ENCODE data around the gene GCDH.
"Not testable (repeated sequence)": the region's sequence is repeated elsewhere in the genome, so short reads cannot be mapped to it uniquely, and the experiment has no call there.

GCDH gene

DNA sequence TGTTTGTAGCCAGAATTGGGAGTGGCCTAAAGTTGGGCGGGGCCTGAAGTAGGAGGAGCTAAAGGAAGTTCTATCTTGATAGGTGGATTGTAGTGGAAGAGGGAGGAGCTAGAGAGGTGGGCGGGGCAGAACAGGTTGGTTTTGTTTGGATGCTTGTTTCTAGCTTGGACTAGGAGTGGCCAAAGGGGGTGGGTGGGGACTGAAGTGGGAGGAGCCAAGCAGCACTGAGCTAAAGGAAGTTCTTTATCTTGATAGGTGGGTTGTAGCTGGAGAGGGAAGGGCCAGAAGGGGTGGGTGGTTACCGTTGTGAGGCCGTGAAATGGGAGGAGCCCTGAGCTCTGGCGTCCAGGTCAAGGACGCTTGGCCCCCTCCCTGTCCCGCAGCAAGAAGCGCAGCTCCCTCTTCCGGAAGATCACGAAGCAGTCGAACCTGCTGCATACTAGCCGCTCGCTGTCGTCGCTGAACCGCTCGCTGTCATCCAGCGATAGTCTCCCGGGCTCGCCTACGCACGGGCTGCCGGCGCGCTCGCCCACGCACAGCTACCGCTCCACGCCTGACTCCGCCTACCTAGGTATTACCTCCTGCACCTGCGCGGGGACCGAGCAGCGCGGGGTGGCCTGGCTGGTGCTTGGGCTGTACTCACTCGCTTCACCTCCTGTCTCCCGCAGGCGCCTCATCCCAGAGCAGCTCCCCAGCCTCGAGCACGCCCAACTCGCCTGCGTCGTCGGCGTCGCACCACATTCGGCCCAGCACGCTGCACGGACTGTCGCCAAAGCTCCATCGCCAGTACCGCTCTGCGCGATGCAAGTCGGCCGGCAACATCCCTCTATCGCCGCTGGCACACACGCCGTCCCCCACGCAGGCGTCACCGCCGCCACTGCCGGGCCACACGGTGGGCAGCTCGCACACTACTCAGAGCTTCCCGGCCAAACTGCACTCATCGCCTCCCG lies 17.7 kb upstream of the GCDH start:
- no peak for DNase-seq (ENCODE audit: low read depth)

DNA sequence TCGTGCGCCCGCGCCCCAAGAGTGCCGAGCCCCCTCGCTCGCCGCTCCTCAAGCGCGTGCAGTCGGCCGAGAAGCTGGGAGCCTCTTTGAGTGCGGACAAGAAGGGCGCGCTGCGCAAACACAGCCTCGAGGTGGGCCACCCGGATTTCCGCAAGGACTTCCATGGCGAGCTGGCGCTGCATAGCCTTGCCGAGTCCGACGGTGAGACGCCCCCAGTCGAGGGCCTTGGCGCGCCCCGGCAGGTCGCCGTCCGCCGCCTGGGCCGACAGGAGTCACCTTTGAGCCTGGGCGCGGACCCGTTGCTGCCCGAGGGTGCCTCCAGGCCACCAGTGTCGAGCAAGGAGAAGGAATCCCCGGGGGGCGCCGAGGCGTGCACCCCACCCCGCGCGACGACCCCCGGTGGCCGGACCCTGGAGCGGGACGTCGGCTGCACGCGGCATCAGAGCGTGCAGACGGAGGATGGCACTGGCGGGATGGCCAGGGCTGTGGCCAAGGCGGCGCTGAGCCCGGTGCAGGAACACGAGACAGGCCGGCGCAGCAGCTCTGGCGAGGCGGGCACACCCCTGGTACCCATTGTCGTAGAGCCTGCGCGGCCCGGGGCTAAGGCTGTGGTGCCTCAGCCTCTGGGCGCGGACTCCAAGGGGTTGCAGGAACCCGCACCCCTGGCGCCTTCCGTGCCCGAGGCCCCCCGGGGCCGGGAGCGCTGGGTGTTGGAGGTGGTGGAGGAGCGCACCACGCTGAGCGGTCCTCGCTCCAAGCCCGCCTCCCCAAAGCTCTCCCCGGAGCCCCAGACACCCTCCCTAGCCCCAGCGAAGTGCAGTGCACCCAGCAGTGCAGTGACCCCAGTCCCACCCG lies 16.8 kb upstream of the GCDH start:
- DNase-seq (ENCODE audit: low read depth) = no peak

GRCh38 chr19:12875086-12875485 lies 15.9 kb upstream of the GCDH start:
- DNase-seq (ENCODE audit: low read depth) = no peak

- no peak for DNase-seq (ENCODE audit: low read depth)
Observed at GRCh38 chr19:12880551-12881171, 10.3 kb upstream of the GCDH start.

GRCh38 chr19:12881172-12881808 lies 9.7 kb upstream of the GCDH start, which contains the start of gene DNASE2:
Gene DNASE2 (minus strand): TSS chr19:12881449. CDS start chr19:12881375, 74 bp downstream.
- DNase-seq (ENCODE audit: low read depth) = peak; percentile 81

GRCh38 chr19:12882589-12882988 lies 8.4 kb upstream of the GCDH start:
- no peak for DNase-seq (ENCODE audit: low read depth)

- DNase-seq (ENCODE audit: low read depth) = no peak
Observed at GRCh38 chr19:12884202-12884601, 6.8 kb upstream of the GCDH start.

- no peak for DNase-seq (ENCODE audit: low read depth)
Observed at GRCh38 chr19:12884627-12884925, 6.4 kb upstream of the GCDH start.

DNA sequence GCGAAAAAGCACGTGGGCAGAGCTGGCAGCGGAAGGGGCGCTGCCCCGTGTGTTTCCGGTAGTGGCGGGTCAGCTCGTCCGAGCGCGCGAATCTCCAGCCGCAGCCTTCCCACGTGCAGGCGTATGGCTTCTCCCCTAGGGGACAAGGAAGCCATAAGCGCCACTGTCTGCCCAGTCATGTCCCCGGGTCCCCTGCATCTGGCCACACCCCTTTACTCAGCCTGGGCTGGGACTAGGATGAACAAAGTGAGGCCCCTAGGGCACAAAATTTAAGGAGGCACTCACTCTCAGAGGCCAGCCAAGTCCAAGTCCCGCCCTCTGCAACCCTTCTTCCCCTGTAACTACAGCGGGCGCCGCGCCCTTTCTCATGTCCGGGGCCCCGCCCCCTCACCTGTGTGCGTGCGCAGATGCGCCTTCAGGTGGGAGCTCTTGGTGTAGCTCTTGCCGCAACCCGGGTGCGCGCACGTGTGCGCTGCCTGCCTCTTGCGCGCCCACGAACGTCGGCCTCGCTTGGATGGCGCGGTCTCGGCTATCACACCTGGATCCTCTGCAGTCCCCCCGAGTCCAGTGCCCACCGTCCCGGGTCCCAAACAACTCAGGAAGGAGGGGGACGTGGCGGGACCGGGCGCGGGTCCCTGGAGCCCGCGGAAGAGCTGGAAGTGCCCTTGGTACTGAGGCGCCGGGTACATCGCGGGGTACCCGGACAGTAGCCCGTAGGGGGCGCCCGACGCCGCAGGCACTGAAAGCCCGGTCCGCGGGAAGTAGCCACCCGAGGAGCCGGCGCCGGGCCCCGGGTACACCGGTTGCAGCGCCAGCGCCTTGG lies 5.8 kb upstream of the GCDH start:
- DNase-seq (ENCODE audit: low read depth) = no peak

DNA sequence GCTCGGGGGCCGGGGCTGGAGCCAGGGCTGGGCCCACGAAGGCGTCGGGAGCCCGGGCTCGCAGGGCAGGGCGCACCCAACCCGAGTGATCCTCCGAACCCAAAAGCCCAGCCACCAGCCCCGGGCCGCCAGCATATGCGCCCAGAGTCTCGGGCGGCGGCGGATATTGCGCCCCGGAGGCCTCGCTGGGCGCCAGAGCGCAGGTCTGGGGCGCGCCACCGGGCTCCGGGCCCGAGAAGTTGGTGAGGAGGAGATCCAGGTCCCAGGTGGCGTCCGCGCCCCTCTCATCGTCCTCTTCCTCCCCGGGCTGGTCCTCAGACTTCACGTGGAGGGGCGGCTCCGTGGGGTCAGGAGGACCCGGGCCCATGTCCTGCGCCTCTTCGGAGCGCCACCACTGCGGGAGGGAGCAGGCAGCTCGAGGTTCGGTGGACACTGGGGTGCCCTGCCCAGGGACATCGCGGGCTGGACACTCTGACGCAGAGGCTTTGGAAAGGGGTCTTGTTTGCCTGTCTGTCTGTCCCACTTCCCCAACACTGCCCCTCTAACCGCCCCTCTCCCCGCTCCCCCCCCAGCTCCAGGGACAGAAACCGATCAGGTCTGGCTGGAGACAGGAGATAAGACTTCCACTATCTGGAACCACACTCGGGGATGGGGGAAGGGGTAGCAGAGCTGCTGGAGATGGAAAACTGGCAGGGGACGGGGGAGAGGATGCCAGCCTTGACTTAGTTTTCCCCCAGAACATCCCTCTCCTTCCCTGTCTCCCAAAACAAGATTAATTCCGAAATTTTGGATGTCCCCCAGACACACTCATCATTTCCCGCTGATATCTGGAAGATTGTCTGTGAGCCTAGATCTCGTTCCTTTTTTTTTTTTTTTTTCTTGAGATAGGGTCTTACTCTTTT lies 5.0 kb upstream of the GCDH start:
- no peak for DNase-seq (ENCODE audit: low read depth)

DNA sequence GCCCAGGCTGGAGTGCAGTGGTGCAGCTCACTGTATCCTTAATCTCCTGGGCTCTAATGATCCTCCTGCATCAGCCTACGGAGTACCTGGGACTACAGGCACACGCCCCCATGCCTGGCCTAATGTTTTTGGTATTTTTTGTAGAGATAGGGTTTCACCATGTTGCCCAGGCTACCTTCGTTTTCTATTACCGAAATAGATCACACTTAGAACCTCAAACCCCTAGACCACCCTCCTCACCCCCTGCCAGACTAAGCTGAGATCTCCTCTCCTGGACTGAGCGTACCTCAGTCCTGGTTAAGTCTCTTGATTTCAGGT lies 4.3 kb upstream of the GCDH start:
- DNase-seq (ENCODE audit: low read depth) = no peak

DNA sequence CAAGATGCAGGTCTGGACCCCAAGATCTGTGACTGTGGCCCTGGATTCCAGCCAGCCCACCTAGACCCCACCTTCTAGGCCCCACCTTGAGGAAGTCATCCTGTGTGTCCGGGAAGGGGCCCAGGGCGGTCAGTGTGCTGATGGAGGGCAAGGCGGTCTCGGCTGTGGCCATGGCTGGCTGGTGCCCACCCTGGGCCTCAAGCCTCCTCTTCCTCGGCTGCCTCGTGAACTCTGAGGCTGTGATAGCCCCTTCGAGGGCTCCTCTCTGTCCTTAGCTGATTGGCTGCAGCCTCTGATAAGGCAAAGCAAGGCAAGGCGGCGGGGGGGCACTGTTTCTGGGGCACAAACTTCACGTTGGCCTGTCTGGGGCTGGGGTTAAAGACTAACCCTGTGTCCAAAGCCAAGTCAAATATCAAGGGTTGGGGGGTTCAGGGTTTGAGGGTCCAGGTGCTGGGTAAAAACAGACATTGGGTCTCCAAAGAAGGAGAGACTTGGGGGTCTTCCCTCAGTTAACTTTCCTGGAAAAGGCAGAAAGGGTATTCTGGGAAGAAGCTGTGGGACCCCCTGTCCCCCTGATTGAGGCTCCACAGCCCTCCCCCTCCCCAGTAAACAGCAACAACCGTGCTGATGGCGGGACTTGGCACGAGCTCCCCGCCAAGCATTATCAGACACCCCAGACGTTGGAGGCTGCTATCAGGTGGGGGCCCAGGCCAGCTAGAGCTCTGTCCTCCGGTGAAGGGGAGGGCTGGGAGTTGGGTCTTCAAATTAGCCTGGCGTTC lies 3.8 kb upstream of the GCDH start, which contains the start of gene KLF1:
Gene KLF1, minus strand, starts transcription at position 233 of the 779 bp plus-strand sequence. Its CDS starts 61 bp downstream, at position 172.
- no peak for DNase-seq (ENCODE audit: low read depth)

DNA sequence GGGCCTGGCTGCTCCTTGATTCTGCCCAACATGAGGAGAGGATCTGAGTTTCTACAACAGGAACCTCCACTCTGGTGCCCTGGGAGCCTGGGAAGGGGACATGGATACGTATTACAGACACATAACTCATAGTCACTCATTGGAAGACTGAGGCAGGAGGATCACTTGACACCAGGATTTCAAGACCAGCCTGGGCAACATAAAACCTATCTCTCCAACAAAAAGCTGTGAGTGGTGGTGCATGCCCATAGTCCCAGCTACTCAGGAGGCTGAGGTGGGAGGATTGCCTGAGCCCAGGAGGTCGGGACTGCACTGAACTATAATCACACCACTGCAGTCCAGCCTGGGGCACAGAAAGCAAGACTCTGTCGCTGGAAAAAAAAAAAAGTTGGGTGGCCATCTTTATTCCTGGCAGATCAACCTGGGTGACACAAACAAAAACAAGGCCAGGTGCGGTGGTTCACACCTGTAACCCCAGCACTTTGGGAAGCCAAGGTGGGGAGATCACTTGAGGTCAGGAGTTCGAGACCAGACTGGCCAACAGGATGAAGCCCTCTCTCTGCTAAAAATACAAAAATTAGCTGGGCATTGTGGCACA lies 2.9 kb upstream of the GCDH start:
- no peak for DNase-seq (ENCODE audit: low read depth)

DNA sequence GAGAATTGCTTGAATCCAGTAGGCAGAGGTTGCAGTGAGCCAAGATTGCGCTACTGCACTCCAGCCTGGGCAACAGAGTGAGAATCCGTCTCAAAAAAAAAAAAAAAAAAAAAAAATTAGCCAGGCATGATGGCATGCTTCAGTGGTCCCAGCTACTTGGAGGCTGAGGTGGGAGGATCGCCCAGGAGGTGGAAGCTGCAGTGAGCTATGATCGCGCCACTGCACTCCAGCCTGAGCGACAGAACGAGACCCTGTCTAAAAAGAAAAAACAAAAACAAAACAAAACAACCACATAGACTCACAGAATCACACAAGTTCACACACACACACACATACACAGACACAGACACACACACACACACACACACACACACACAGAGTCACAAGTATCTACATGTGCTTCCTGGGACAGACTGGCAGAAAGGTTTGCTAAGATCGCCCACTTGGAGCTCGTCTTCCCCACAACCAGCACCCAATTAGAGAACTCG lies 617 bp upstream of the GCDH start:
- DNase-seq (ENCODE audit: low read depth) = not testable (repeated sequence)

- DNase-seq (ENCODE audit: low read depth) = no peak
Observed at GRCh38 chr19:12891553-12892021, 627 bp downstream of the GCDH start.

DNA sequence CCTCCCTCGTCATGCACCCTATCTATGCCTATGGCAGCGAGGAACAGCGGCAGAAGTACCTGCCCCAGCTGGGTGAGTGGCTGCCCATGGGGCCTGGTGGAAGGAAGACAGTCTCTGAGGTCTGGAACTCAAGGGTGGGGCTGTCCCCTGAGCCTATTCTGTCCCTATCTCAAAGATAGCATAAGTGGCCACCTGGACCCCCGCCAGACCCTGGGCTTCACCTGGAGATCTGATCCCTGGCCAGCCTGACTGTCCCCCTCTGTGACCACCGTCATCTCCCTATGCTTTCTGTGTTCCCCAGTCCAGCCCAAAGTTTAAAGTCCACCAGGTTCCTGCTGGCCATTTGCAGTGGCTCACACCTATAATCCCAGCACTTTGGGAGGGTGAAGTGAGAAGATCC lies 2.6 kb downstream of the GCDH start:
- DNase-seq (ENCODE audit: low read depth) = no peak

DNA sequence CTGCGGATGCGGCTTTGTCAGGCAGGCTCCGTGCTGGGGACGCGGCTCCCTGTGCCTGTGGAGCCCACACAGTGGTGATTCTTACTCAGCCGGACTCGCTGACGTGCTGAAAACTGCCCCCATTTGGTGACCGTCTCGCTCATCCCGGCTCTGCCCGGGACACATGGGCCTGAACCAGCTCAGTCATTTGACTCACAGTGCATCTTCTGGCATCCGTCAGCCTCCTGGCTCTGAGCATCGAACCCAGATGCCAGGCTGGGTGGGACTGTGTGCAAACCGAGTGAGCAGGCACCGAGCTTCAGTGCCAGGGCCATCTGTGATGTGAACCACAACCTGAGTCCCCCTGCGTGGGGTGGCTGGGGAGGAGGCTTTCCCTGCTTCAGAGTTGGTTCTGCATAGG lies 5.5 kb downstream of the GCDH start:
- no peak for DNase-seq (ENCODE audit: low read depth)

DNA sequence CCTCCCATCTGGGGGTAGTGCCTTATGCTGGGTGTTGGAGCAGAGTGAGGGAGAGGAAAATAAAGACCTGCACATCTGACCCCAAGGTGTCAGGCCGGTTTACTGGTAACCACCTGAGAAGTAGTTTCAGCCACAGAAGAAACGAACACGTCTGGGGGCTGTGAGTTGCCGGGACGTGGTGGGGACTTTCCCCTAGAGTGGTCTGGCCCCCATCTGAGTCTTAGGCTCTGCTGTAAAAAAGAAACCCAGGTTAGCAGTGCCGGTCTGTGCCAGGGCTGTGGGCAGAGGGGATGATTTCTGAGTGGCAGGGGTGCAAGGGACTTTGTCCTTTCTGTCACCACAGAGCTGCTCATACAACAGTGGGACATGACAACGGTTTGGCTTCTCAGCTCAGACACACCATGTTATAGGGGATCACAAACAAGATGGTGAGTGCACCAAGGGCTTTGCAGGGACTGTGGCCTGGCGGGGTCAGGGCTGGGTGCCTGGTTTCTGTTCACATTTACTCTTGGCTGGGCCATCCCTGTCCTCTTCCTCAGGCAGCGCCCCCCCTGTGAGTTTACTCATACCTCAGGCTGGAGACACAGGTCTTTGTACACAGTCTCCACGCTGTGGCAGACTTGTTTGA lies 9.0 kb downstream of the GCDH start:
- DNase-seq (ENCODE audit: low read depth) = no peak
